WERI-Rb-1 (cell line): ENCODE results near the gene CTRB2.

ENCODE experiments used
- DNase-seq: peaks from one replicate; pipeline ENCODE4 v3.0.0-alpha.2; 2020
- H3K27ac ChIP-seq: fragments of 250-450 bp; sonication (Bioruptor Pico); 2 replicates; pipeline ENCODE4 v1.5.1; 2020; ENCODE audit warnings: mild to moderate bottlenecking, moderate library complexity
- H3K27me3 ChIP-seq: fragments of 250-450 bp; sonication (Bioruptor Pico); 2 replicates; pipeline ENCODE4 v1.5.1; 2021; ENCODE audit warnings: mild to moderate bottlenecking, low read depth, moderate library complexity; ENCODE audit not compliant: insufficient read depth, severe bottlenecking
- H3K36me3 ChIP-seq: fragments of 250-450 bp; sonication (Bioruptor Pico); 2 replicates; pipeline ENCODE4 v1.5.1; 2020; ENCODE audit warnings: mild to moderate bottlenecking, moderate library complexity
- H3K4me3 ChIP-seq: 2 replicates; pipeline ENCODE4 v1.5.1; 2011; ENCODE audit warnings: low read depth, mild to moderate bottlenecking, control low read depth, low read length
- H3K9me3 ChIP-seq: fragments of 250-450 bp; sonication (Bioruptor Pico); 2 replicates; pipeline ENCODE4 v1.5.1; 2021; ENCODE audit warnings: mild to moderate bottlenecking, moderate library complexity; ENCODE audit not compliant: severe bottlenecking
- CTCF ChIP-seq: IDR thresholded peaks from 2 replicates; pipeline ENCODE4 v1.5.1; 2011; ENCODE audit warnings: low read depth, mild to moderate bottlenecking, control low read depth, inconsistent platforms, low read length

The CTRB2 gene

GRCh38 chr16:75248142-75248535 is 41.2 kb upstream of the CTRB2 start:
- no peaks in the 10 kb centered on the region for H3K27me3 ChIP-seq
- no peaks in the 10 kb centered on the region for H3K9me3 ChIP-seq
- no peak for TF ChIP-seq CTCF
- no peak overlapping the region for H3K27ac ChIP-seq
- DNase-seq: no peak
- no peak overlapping the region for H3K4me3 ChIP-seq
- no peaks in the 10 kb centered on the region for H3K36me3 ChIP-seq

GRCh38 chr16:75247249-75247648 is 40.3 kb upstream of the CTRB2 start:
- no peak for DNase-seq
- Histone ChIP-seq H3K9me3 (no peaks in the 10 kb centered on the region), H3K4me3 (no peak overlapping the region), H3K36me3 (no peaks in the 10 kb centered on the region; the same call in 1 of the 2 replicates), H3K27ac (no peak overlapping the region), H3K27me3 (no peaks in the 10 kb centered on the region)
- TF ChIP-seq CTCF: no peak

- no peak for DNase-seq
- Histone ChIP-seq H3K27ac (no peak overlapping the region), H3K27me3 (no peaks in the 10 kb centered on the region), H3K9me3 (no peaks in the 10 kb centered on the region), H3K4me3 (no peak overlapping the region), H3K36me3 (no peaks in the 10 kb centered on the region; the same call in 1 of the 2 replicates)
- no peak for TF ChIP-seq CTCF
Observed at GRCh38 chr16:75246504-75247205, 39.7 kb upstream of the CTRB2 start.

GRCh38 chr16:75244844-75245758 is 38.1 kb upstream of the CTRB2 start:
- no peak for DNase-seq
- no peak for TF ChIP-seq CTCF
- Histone ChIP-seq H3K9me3 (no peaks in the 10 kb centered on the region), H3K27ac (no peak overlapping the region), H3K4me3 (no peak overlapping the region), H3K36me3 (peaks cover 3% of the 10 kb centered on the region), H3K27me3 (no peaks in the 10 kb centered on the region)

- no peak for TF ChIP-seq CTCF
- H3K4me3 ChIP-seq: no peak overlapping the region
- H3K36me3 ChIP-seq: peaks cover 3% of the 10 kb centered on the region
- DNase-seq: no peak
- H3K27ac ChIP-seq: no peak overlapping the region
- H3K9me3 ChIP-seq: no peaks in the 10 kb centered on the region
- H3K27me3 ChIP-seq: no peaks in the 10 kb centered on the region
Observed at GRCh38 chr16:75244225-75244809, 37.4 kb upstream of the CTRB2 start.
